ENCODE measurements around the gene SHISAL2B.
"Not testable (repeated sequence)": the region's sequence is repeated elsewhere in the genome, so short reads cannot be mapped to it uniquely, and the experiment has no call there.

The SHISAL2B gene

GRCh38 chr5:64700765-64701164 is 10.5 kb downstream of the SHISAL2B start:
- no peak overlapping the region for H2BK12ac ChIP-seq (ENCODE audit: low read length)
- no peak overlapping the region for H3K4ac ChIP-seq (ENCODE audit: low read depth, low read length)
- H3K14ac ChIP-seq (ENCODE audit: low read length): no peak overlapping the region
- no peak overlapping the region for H3K4me3 ChIP-seq (ENCODE audit: low read depth, low read length)
- no peaks in the 10 kb centered on the region for H3K79me2 ChIP-seq (ENCODE audit: control insufficient read depth, insufficient read depth, low read length, poor library complexity)
- WGBS (ENCODE audit: extremely low coverage, insufficient coverage, insufficient read length): no CpG with 5 or more reads among the region's 4 CpGs
- no peak overlapping the region for H3K4me2 ChIP-seq (ENCODE audit: low read length)
- H3K4me1 ChIP-seq (ENCODE audit: control insufficient read depth in 1 of 2, insufficient read depth in 2 of 2, low read length in 2 of 2): no peaks in the 10 kb centered on the region
- no peak overlapping the region for H2BK5ac ChIP-seq (ENCODE audit: low read depth, low read length, poor library complexity)
- H2AK5ac ChIP-seq (ENCODE audit: low read length): no peak overlapping the region
- no peak overlapping the region for H2BK120ac ChIP-seq (ENCODE audit: insufficient read depth, low read length, poor library complexity)
- no peak overlapping the region for H4K8ac ChIP-seq (ENCODE audit: low read depth, low read length)
- H3K27me3 ChIP-seq (ENCODE audit: insufficient read depth, low read length): no peaks in the 10 kb centered on the region
- DNase-seq: no peak
- H3K9me3 ChIP-seq (ENCODE audit: insufficient read depth, low read depth, low read length): no peaks in the 10 kb centered on the region
- H4K91ac ChIP-seq (ENCODE audit: low read depth, low read length): no peak overlapping the region
- H3K79me1 ChIP-seq (ENCODE audit: low read length): no peaks in the 10 kb centered on the region
- H3K18ac ChIP-seq (ENCODE audit: low read length): no peak overlapping the region
- no peak overlapping the region for H3K23ac ChIP-seq (ENCODE audit: low read length)
- no peak overlapping the region for H3K9ac ChIP-seq (ENCODE audit: low read length)
- no peak overlapping the region for H2AFZ ChIP-seq (ENCODE audit: insufficient read depth, low read length, poor library complexity)
- no peaks in the 10 kb centered on the region for H3K36me3 ChIP-seq (ENCODE audit: control insufficient read depth in 1 of 2, insufficient read depth in 2 of 2, low read length in 2 of 2)
- H4K12ac ChIP-seq (ENCODE audit: low read depth, low read length): no peak overlapping the region
- H3K27ac ChIP-seq (ENCODE audit: low read depth, low read length): no peak overlapping the region

- not testable (repeated sequence) for H3K27ac ChIP-seq (ENCODE audit: low read depth, low read length); H3K9me3 ChIP-seq (ENCODE audit: insufficient read depth, low read depth, low read length); H2BK5ac ChIP-seq (ENCODE audit: low read depth, low read length, poor library complexity); H3K4me3 ChIP-seq (ENCODE audit: low read depth, low read length); H3K9ac ChIP-seq (ENCODE audit: low read length); H3K36me3 ChIP-seq (ENCODE audit: control insufficient read depth in 1 of 2, insufficient read depth in 2 of 2, low read length in 2 of 2); H3K23ac ChIP-seq (ENCODE audit: low read length); H4K12ac ChIP-seq (ENCODE audit: low read depth, low read length); H3K79me2 ChIP-seq (ENCODE audit: control insufficient read depth, insufficient read depth, low read length, poor library complexity); H3K27me3 ChIP-seq (ENCODE audit: insufficient read depth, low read length); H3K4ac ChIP-seq (ENCODE audit: low read depth, low read length); H3K4me1 ChIP-seq (ENCODE audit: control insufficient read depth in 1 of 2, insufficient read depth in 2 of 2, low read length in 2 of 2); H2BK120ac ChIP-seq (ENCODE audit: insufficient read depth, low read length, poor library complexity); H2AK5ac ChIP-seq (ENCODE audit: low read length); H3K4me2 ChIP-seq (ENCODE audit: low read length); H3K79me1 ChIP-seq (ENCODE audit: low read length); H3K14ac ChIP-seq (ENCODE audit: low read length); H2BK12ac ChIP-seq (ENCODE audit: low read length); H3K18ac ChIP-seq (ENCODE audit: low read length); H2AFZ ChIP-seq (ENCODE audit: insufficient read depth, low read length, poor library complexity); H4K91ac ChIP-seq (ENCODE audit: low read depth, low read length); H4K8ac ChIP-seq (ENCODE audit: low read depth, low read length); DNase-seq
- no CpG with 5 or more reads among the region's 2 CpGs for WGBS (ENCODE audit: extremely low coverage, insufficient coverage, insufficient read length)
Observed at GRCh38 chr5:64706074-64706473, 15.8 kb downstream of the SHISAL2B start.

GRCh38 chr5:64707191-64707590 is 16.9 kb downstream of the SHISAL2B start:
- Histone ChIP-seq H3K4me2 (ENCODE audit: low read length) (no peak overlapping the region), H4K91ac (ENCODE audit: low read depth, low read length) (no peak overlapping the region), H3K9ac (ENCODE audit: low read length) (no peak overlapping the region), H2AK5ac (ENCODE audit: low read length) (no peak overlapping the region), H3K79me1 (ENCODE audit: low read length) (no peaks in the 10 kb centered on the region), H3K9me3 (ENCODE audit: insufficient read depth, low read depth, low read length) (no peaks in the 10 kb centered on the region), H4K12ac (ENCODE audit: low read depth, low read length) (no peak overlapping the region), H3K4ac (ENCODE audit: low read depth, low read length) (no peak overlapping the region), H2AFZ (ENCODE audit: insufficient read depth, low read length, poor library complexity) (no peak overlapping the region), H3K4me1 (ENCODE audit: control insufficient read depth in 1 of 2, insufficient read depth in 2 of 2, low read length in 2 of 2) (no peaks in the 10 kb centered on the region), H4K8ac (ENCODE audit: low read depth, low read length) (no peak overlapping the region), H3K14ac (ENCODE audit: low read length) (no peak overlapping the region), H3K27me3 (ENCODE audit: insufficient read depth, low read length) (no peaks in the 10 kb centered on the region), H3K23ac (ENCODE audit: low read length) (no peak overlapping the region), H2BK120ac (ENCODE audit: insufficient read depth, low read length, poor library complexity) (no peak overlapping the region), H3K4me3 (ENCODE audit: low read depth, low read length) (no peak overlapping the region), H3K79me2 (ENCODE audit: control insufficient read depth, insufficient read depth, low read length, poor library complexity) (no peaks in the 10 kb centered on the region), H3K18ac (ENCODE audit: low read length) (no peak overlapping the region), H2BK5ac (ENCODE audit: low read depth, low read length, poor library complexity) (no peak overlapping the region), H3K36me3 (ENCODE audit: control insufficient read depth in 1 of 2, insufficient read depth in 2 of 2, low read length in 2 of 2) (no peaks in the 10 kb centered on the region), H2BK12ac (ENCODE audit: low read length) (no peak overlapping the region), H3K27ac (ENCODE audit: low read depth, low read length) (no peak overlapping the region)
- DNase-seq: no peak
- WGBS (ENCODE audit: extremely low coverage, insufficient coverage, insufficient read length): no CpG with 5 or more reads among the region's 2 CpGs

- H2BK5ac ChIP-seq (ENCODE audit: low read depth, low read length, poor library complexity); H3K27me3 ChIP-seq (ENCODE audit: insufficient read depth, low read length); H4K12ac ChIP-seq (ENCODE audit: low read depth, low read length); H2AFZ ChIP-seq (ENCODE audit: insufficient read depth, low read length, poor library complexity); H3K9ac ChIP-seq (ENCODE audit: low read length); H3K36me3 ChIP-seq (ENCODE audit: control insufficient read depth in 1 of 2, insufficient read depth in 2 of 2, low read length in 2 of 2); H3K79me2 ChIP-seq (ENCODE audit: control insufficient read depth, insufficient read depth, low read length, poor library complexity); H3K9me3 ChIP-seq (ENCODE audit: insufficient read depth, low read depth, low read length); H3K4me2 ChIP-seq (ENCODE audit: low read length); H2BK120ac ChIP-seq (ENCODE audit: insufficient read depth, low read length, poor library complexity); H3K4me3 ChIP-seq (ENCODE audit: low read depth, low read length); H3K79me1 ChIP-seq (ENCODE audit: low read length); H3K23ac ChIP-seq (ENCODE audit: low read length); H3K4me1 ChIP-seq (ENCODE audit: control insufficient read depth in 1 of 2, insufficient read depth in 2 of 2, low read length in 2 of 2); H4K91ac ChIP-seq (ENCODE audit: low read depth, low read length); H3K4ac ChIP-seq (ENCODE audit: low read depth, low read length); H3K27ac ChIP-seq (ENCODE audit: low read depth, low read length); H2AK5ac ChIP-seq (ENCODE audit: low read length); DNase-seq; H4K8ac ChIP-seq (ENCODE audit: low read depth, low read length); H2BK12ac ChIP-seq (ENCODE audit: low read length); H3K14ac ChIP-seq (ENCODE audit: low read length); H3K18ac ChIP-seq (ENCODE audit: low read length): not testable (repeated sequence)
- WGBS (ENCODE audit: extremely low coverage, insufficient coverage, insufficient read length): no CpG with 5 or more reads among the region's 16 CpGs
Observed at GRCh38 chr5:64714495-64714894, 24.2 kb downstream of the SHISAL2B start.

All from trophoblast cell (in vitro differentiated cells and primary cell).